ENCODE results near the gene SPIRE1.
A peak's percentile ranks its signal among the peaks of the same experiment; 100 is the strongest.
"Not testable (repeated sequence)": the region's sequence is repeated elsewhere in the genome, so short reads cannot be mapped to it uniquely, and the experiment has no call there.

SPIRE1 gene

DNA sequence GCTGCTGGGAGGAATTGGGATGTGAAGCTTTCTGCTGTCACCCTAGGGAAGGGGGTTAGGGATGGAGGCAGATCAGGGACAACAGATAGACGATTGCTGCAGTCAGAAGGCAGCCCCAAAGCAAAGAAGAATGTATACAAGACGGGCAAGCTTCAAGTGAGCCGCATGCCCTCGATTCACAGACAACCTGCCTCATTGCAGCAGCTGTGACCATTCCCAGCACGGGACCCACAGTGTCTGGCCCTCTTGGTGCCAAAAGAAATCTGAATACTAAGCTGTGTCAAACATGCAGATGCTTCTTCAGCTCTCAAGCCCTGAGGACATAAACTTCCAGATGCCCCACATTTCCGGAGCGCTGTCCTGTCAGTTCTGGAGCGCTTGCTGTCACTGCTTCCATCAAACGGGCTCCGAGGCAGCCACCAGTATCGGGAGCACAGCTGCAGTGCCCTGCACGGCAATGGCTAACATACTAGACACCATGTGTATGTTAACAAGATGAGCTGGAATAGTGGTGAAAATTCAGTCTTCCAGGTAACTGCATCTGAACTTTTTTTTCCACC lies 216.4 kb downstream of the SPIRE1 start:
- DNase-seq: peak; percentile 49

- no peak for DNase-seq
These were observed 219.7 kb downstream of the SPIRE1 start for GRCh38 chr18:12438257-12438656.

DNA sequence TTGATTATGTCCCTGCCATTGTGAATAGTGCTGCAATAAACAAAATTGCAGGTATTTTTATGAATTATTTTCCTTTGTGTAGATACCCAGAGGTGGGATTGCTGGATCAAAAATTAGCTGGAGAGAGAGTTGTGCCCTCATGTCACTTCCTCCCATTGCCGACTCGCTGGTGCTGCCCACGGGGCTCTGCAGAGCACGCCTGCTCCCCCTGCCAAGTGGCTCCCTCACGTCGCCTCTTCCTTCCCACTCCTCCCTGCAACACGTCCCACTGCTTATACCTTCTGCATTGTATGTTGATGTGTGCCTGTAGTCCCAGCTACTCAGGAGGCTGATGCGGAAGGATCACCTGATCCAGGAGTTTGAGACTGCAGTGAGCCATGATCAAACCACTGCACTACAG lies 222.0 kb downstream of the SPIRE1 start:
- no peak for DNase-seq

DNA sequence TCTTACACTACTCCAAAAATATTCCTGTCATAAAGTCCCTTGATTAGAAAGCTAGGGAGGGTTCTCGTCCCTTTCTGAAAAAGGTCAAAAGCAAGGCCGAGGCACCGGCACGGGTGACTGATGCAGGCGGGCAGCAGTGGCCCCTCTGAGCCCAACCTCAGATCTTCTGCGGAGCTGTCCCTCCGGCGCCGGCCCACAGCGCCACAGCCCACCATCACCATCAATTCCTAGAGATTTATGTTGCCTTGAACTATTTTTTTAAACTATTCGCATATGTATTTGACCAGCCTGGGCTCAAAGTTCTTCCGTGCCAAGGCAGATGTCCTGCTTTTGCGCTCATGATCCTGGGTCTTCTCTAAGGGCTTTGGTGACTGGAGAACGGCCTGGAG lies 223.4 kb downstream of the SPIRE1 start:
- no peak for DNase-seq

- DNase-seq: no peak
These were observed 223.9 kb downstream of the SPIRE1 start for GRCh38 chr18:12433829-12434540.

GRCh38 chr18:12432881-12433280 lies 225.0 kb downstream of the SPIRE1 start:
- DNase-seq: no peak

GRCh38 chr18:12432196-12432595 lies 225.7 kb downstream of the SPIRE1 start:
- no peak for DNase-seq

GRCh38 chr18:12431561-12431960 lies 226.3 kb downstream of the SPIRE1 start:
- no peak for DNase-seq

DNA sequence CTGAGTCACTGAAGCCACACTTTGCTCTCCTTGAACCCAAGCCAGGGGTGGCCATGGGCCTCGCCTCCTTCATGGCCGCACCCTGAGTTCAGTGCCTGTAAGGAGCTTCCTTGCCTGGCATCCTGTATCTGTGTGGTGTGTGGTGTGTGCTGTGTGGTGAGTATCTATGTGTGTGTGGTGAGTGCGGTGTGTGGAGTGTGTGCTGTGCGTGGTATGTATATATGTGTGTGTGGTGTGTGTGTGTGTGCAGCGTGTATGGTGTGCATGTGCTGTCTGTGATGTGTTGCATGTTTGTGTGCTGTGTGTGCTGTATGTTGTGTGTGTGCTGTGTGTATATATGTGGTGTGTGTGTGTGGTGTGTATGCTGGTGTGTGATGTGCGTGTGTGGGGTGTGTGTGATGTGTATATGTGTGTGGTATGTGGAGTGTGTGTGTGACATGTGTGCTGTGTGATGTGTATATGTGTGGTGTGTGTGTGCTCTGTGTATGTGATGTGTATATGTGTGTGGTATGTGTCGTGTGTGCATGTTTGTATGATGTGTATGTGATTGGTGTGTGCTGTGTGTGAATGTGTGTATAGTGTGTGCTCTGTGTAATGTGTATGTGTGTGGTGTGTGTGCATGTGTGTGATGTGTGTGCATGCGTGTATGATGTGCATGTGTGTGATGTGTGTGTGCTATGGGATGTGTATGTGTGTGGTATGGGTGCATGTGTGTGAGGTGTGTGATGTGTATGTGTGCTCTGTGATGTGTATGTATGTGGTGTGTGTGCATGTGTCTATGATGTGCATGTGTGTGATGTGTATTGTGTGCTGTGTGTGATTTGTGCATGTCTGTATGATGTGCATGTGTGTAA lies 227.5 kb downstream of the SPIRE1 start:
- DNase-seq: no peak

GRCh38 chr18:12429556-12429955 lies 228.4 kb downstream of the SPIRE1 start:
- no peak for DNase-seq

DNA sequence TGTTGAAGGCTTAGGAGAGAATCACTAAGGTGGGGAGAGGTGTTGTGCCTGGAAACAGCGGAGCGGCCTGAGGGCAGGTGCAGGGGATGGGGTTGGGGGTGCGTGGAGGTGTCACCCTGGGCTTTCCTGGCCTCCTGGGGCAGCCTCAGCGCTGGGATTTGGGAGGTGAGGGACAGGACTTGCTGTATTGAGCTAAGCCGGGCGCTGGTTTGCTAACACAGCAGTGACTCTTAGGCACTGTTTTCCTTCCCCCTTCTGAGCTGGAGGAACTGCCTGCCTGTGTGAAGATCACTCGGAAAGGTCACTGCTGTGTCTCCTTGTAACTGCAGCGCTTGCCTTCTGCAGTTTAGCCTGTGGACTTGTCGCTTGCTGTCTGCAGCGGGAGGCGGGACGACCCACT lies 229.0 kb downstream of the SPIRE1 start:
- DNase-seq: no peak

DNA sequence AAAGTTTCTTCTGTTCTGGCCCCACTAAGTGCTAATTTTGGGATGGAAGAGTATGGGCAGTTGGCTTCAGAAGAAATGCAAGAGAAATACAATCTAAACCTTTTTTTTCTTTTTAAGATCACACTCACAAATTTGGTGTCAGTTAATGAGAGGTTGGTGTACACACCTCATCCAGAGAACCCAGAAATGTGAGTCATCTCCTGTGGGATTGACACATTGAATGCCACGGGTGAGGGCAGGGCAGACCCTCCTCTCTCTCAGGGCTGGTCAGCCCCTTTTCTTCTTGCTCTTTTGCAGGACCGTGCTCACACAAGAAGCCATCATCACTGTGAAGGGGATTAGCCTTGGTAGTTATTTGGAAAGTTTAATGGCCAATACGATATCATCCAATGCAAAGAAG lies 231.0 kb downstream of the SPIRE1 start:
- no peak for DNase-seq

- DNase-seq: no peak
These were observed 233.7 kb downstream of the SPIRE1 start for GRCh38 chr18:12424252-12424651.

- DNase-seq: no peak
These were observed 234.1 kb downstream of the SPIRE1 start for GRCh38 chr18:12423820-12424219.

DNA sequence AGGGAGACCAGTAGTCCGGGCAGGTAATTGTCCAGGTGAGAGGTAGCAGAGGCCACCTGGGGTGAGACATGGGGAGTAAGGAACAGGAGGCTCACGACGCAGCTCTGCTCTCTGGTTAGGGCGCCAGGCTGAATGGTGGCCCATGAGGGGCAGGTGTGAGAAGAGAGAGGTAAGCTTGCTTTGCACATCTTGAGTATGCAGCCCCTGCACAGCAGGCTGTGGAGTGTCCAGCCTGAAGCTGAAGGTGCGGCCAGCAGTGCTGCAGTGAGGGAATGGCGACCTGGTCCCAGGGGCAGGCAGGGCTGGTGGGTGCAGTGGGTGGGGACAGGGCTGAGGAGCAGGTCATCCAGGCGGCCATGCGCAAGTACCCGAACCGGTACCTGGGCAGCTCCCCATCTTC lies 234.5 kb downstream of the SPIRE1 start:
- DNase-seq: no peak

DNA sequence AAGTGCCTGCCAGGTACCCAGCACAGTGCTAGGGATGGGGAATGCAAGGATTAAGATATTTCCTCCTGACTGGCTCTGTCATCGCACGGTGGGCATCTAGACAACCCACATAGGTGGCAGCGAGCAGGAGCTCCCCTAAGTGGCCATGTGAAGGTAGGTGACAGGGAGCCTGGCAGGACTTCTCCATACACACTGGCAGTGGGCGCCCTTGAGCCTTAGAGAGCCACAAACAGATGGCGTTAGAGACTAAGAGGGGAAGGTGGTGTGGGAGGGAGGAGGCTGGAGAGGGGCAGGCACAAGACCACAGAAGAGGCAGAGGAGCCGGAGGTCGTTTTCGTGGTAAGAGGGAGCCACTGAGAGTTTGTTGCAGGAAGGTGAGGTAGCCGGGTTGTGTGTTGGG lies 235.0 kb downstream of the SPIRE1 start:
- no peak for DNase-seq

DNA sequence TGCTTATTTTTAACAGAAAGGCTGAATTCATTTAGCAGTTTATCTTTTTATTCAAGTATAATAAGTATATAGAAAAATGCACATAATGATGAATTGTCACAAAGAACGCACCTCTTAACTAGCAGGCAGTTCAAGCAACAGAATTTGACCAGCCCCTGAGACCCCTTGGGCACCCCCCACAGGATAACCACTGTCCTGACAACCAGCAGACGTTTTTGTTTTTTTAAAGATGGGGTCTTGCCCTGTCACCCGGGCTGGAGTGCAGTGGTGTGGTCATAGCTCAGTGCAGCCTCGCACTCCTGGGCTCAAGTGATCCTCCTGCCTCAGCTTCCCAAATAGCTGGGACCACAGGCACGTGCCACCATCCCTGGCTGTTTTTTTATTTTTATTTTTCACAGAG lies 236.2 kb downstream of the SPIRE1 start:
- no peak for DNase-seq

- DNase-seq: peak; percentile 87
These were observed 237.0 kb downstream of the SPIRE1 start for GRCh38 chr18:12420821-12421421.

DNA sequence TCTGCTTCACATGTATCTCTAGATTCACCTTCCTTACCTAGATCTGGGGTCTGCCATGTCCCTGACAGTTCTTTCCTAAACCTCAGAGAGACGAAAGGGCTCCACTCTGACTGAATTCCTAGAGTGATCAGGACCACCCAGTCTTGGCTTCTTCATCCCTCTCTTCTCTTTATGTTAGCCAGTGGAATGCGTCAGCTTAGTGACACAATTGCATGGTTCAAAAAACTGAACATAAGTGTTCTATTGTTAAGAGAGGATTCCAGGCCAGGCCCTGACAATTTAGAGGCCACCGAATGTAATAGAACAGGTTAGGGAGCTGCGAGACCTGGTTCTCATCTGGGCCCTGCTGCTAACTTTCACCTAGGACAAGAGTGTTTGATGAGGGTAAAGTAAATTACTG lies 240.2 kb downstream of the SPIRE1 start:
- peak; percentile 77 for DNase-seq

- DNase-seq: no peak
These were observed 241.7 kb downstream of the SPIRE1 start for GRCh38 chr18:12416098-12416729.

DNA sequence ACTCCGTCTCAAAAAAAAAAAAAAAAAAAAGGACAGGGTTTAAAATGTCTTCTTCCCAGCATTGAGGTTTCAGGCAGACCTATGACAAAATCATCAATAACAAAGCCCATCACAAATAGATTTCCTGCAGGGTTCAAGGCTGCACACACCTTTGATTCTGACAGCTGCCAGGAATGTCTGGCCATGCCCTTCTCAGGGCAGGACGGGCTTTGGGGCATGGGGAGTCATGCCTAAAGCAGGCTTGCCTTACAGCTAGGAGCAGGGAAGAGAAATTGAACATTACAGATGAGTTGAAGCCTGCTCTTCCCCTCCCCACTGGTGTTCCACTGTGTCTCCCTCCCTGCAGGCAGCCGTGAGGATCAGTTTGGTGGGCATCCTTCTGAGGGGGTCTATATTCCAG lies 246.5 kb downstream of the SPIRE1 start:
- DNase-seq: no peak

DNA sequence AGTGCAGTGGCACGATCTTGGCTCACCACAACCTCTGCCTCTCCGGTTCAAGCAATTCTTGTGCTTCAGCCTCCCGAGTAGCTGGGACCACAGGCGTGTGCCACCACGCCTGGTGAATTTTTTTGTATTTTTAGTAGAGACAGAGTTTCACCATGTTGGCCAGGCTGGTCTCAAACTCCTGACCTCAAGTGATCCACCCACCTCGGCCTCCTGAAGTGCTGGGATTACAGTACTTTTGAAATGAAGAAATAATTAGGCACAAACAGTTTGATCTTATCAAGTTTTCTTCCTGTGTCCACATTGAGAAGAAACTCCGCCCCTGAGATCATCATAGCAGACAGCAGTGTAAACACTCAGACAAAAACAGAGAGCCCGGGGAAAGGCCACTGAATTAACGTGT lies 247.2 kb downstream of the SPIRE1 start:
- DNase-seq: not testable (repeated sequence)

GRCh38 chr18:12410081-12410481 lies 247.8 kb downstream of the SPIRE1 start:
- no peak for DNase-seq
